ENCODE data around the gene CELF2. TPM values are rescaled to one million over a fixed set of nuclear protein-coding genes. Genes with fewer than 3 reads are reported as not detected.

CELF2 gene
- total RNA-seq, 1 experiment from 2014 or later, result 0.07 TPM

DNA sequence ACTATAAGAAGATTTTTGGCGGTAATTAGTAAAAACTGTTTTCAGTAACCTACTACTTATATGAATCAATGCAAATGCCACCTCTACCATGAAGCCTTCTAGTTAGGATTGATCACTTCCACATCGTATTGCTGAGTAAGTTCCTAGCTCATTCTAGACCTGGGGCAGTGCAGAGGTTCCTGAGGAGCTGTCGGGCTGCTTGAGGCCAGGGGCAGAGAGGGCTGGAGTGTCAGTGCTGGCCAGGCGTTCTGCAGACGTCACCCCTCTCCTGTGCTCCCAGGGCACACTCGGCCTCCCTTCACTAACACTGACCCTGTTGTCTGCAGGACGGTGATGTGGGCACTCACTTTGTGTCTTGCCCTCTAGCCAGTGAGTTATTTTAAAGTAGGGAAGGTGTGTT, 275.7 kb downstream of the CELF2 start:
- DNase-seq (ENCODE audit: unreplicated experiment), result no peak
- Mint-ChIP-seq H3K4me3 (ENCODE audit: unreplicated experiment) (no peak overlapping the region), H3K9me3 (ENCODE audit: unreplicated experiment) (no peaks in the 10 kb centered on the region), H3K27ac (ENCODE audit: low read depth, unreplicated experiment) (no peak overlapping the region), H3K4me1 (ENCODE audit: insufficient read depth, unreplicated experiment) (peaks cover 7% of the 10 kb centered on the region), H3K36me3 (ENCODE audit: insufficient read depth, unreplicated experiment) (no peaks in the 10 kb centered on the region), H3K27me3 (ENCODE audit: insufficient read depth, unreplicated experiment) (peaks cover 18% of the 10 kb centered on the region)
- no TSS peak for BruUV-seq (replicated peaks)
- intact Hi-C loops (cut with micrococcal nuclease), result no loop called here
- POLR2A ChIA-PET, result no interaction called here
- TF ChIP-seq, protein P1, sequence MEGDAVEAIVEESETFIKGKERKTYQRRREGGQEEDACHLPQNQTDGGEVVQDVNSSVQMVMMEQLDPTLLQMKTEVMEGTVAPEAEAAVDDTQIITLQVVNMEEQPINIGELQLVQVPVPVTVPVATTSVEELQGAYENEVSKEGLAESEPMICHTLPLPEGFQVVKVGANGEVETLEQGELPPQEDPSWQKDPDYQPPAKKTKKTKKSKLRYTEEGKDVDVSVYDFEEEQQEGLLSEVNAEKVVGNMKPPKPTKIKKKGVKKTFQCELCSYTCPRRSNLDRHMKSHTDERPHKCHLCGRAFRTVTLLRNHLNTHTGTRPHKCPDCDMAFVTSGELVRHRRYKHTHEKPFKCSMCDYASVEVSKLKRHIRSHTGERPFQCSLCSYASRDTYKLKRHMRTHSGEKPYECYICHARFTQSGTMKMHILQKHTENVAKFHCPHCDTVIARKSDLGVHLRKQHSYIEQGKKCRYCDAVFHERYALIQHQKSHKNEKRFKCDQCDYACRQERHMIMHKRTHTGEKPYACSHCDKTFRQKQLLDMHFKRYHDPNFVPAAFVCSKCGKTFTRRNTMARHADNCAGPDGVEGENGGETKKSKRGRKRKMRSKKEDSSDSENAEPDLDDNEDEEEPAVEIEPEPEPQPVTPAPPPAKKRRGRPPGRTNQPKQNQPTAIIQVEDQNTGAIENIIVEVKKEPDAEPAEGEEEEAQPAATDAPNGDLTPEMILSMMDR (IDR thresholded peaks at IDR 0.05; ENCODE audit: unreplicated experiment), result no peak
- CTCF ChIA-PET, result no interaction called here

DNA sequence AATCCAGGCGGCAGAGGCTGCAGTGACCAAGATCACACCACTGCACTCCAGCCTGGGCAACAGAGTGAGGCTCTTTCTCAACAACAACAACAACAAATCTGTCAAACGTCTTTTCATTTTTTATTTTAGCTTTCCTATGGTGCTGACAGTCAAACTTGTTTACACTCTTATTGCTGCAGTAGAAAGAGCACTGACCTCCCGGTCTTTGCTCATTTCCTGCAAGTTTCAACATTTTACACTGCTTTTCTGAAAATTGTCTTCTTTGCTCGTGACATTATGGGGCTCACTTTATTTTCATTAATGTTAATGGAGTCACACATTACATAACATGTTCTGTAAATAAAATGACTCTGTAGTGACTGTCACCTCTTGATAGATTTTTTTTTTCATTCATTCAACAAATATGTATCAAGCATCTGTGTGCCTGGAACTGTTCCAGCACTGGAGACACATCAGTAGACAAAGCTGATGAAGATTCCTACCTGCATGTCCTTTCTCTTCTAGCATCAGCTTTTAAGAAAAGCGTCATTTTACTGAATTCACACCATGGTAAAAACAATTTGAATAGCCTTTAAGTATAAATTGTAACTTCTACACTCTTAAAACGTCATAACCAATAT, 277.3 kb downstream of the CELF2 start:
- intact Hi-C loops (cut with micrococcal nuclease), result no loop called here
- POLR2A ChIA-PET, result no interaction called here
- H3K27ac Mint-ChIP-seq (ENCODE audit: low read depth, unreplicated experiment), result no peak overlapping the region
- H3K4me3 Mint-ChIP-seq (ENCODE audit: unreplicated experiment), result no peak overlapping the region
- BruUV-seq (replicated peaks), result no TSS peak
- CTCF ChIA-PET, result no interaction called here
- no peaks in the 10 kb centered on the region for H3K9me3 Mint-ChIP-seq (ENCODE audit: unreplicated experiment)
- TF ChIP-seq, protein P1 (IDR thresholded peaks at IDR 0.05; ENCODE audit: unreplicated experiment), result no peak
- peak; percentile 4 for DNase-seq (ENCODE audit: unreplicated experiment)
- peaks cover 5% of the 10 kb centered on the region for H3K27me3 Mint-ChIP-seq (ENCODE audit: insufficient read depth, unreplicated experiment)
- H3K4me1 Mint-ChIP-seq (ENCODE audit: insufficient read depth, unreplicated experiment), result peaks cover 9% of the 10 kb centered on the region
- no peaks in the 10 kb centered on the region for H3K36me3 Mint-ChIP-seq (ENCODE audit: insufficient read depth, unreplicated experiment)

DNA sequence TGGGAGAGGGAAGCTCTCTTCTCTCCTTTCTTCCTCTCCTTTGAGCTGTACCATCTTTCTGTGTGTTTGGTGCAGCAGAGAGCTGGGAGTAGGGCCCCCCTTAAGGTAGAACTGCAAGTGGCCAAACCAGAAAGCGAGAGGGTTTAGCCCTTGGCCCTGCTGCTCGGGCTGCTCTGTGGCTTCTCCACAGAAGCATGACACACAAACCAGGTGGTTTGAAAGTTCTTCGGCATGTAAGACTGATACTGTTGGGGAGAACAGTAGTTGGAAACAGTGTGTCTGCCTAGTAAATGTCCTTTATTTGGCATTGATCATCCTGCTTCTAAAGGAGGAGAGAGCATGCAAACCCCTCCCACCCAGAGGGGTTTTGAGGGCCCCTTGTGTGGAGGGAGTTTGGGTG, 277.8 kb downstream of the CELF2 start:
- Mint-ChIP-seq H3K27me3 (ENCODE audit: insufficient read depth, unreplicated experiment) (no peaks in the 10 kb centered on the region), H3K9me3 (ENCODE audit: unreplicated experiment) (no peaks in the 10 kb centered on the region), H3K4me3 (ENCODE audit: unreplicated experiment) (no peak overlapping the region), H3K27ac (ENCODE audit: low read depth, unreplicated experiment) (no peak overlapping the region), H3K4me1 (ENCODE audit: insufficient read depth, unreplicated experiment) (peaks cover 9% of the 10 kb centered on the region), H3K36me3 (ENCODE audit: insufficient read depth, unreplicated experiment) (no peaks in the 10 kb centered on the region)
- intact Hi-C loops (cut with micrococcal nuclease), result no loop called here
- CTCF ChIA-PET, result no interaction called here
- TF ChIP-seq, protein P1 (IDR thresholded peaks at IDR 0.05; ENCODE audit: unreplicated experiment), result no peak
- POLR2A ChIA-PET, result no interaction called here
- no TSS peak for BruUV-seq (replicated peaks)
- DNase-seq (ENCODE audit: unreplicated experiment), result no peak

DNA sequence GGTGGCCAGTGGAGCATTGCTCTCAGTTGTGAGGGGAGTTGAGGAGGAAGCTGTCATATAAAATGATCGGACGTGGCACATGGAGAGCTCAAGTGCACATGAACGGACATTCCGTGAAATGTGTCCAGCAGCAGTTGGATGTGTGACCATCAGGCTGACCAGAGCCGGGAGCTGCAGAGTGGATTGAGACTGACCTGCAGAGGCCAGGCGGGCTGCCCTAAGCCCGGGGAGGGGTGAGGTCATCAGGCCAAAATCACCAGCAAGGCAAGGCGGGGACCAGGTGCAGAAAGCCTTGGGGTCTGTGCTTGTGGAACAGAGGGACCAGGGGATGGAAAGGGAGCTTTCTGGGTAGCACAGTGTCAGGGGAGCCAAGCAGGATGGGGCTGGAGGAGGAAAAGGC, 279.5 kb downstream of the CELF2 start:
- ChIA-PET POLR2A (no interaction called here), CTCF (interaction anchor here (1.6 kb wide), 1 partner anchor 27 kb away, joined by 4 read pairs; no protein-coding TSS in a partner anchor)

More for the DNA sequence above, 279.5 kb downstream of the CELF2 start:
- DNase-seq (ENCODE audit: unreplicated experiment), result no peak
- Mint-ChIP-seq H3K4me1 (ENCODE audit: insufficient read depth, unreplicated experiment) (peaks cover 9% of the 10 kb centered on the region), H3K27me3 (ENCODE audit: insufficient read depth, unreplicated experiment) (no peaks in the 10 kb centered on the region), H3K27ac (ENCODE audit: low read depth, unreplicated experiment) (no peak overlapping the region), H3K4me3 (ENCODE audit: unreplicated experiment) (no peak overlapping the region), H3K9me3 (ENCODE audit: unreplicated experiment) (no peaks in the 10 kb centered on the region), H3K36me3 (ENCODE audit: insufficient read depth, unreplicated experiment) (no peaks in the 10 kb centered on the region)
- no TSS peak for BruUV-seq (replicated peaks)
- TF ChIP-seq, protein P1 (IDR thresholded peaks at IDR 0.05; ENCODE audit: unreplicated experiment), result no peak
- intact Hi-C loops (cut with micrococcal nuclease), result no loop called here

Measured in MCF 10A (cell line).